CD4-positive, alpha-beta T cell (primary cell): ENCODE results near the gene FAM219A. TPM values are rescaled to one million over a fixed set of nuclear protein-coding genes. Genes with fewer than 3 reads are reported as not detected.

Experiments
- ATAC-seq: fragments of 200-7000 bp; cut with Tn5 transposase; one replicate; pipeline ENCODE4 v1.10.0; 2022; ENCODE audit warnings: mild to moderate bottlenecking; ENCODE audit not compliant: poor library complexity
- CTCF ChIA-PET: fragments of 350-600 bp; sonication (Branson Sonifier 250); formaldehyde crosslinking; loops from one replicate; lab custom pipeline; 2021; ENCODE audit warnings: antibody characterized with exemption, inconsistent platforms; lab: Charles Lee
- POLR2A ChIA-PET: fragments of 350-600 bp; sonication (Branson Sonifier 250); formaldehyde crosslinking; loops from one replicate; lab custom pipeline; 2021; ENCODE audit warnings: antibody characterized with exemption, inconsistent platforms; lab: Charles Lee
- DNase-seq, 14 experiments: peaks; one replicate each; pipeline ENCODE4 v3.0.0-alpha.2; 2013 to 2020; ENCODE audit warnings: mixed read lengths in 2 of 14
- H3K27ac ChIP-seq, 2 donors: one replicate each; pipeline versions ENCODE4 v1.5.1 to v1.7.0; 2013; ENCODE audit warnings: low read length in 2 of 2, low read depth in 1 of 2, mild to moderate bottlenecking in 1 of 2
- H3K27me3 ChIP-seq, 2 experiments: 1 replicate in 1 of 2; 2 replicates in 1 of 2; pipeline versions ENCODE4 v1.6.1 to v1.7.0; 2013; ENCODE audit warnings: low read length in 2 of 2, control low read depth in 1 of 2, mild to moderate bottlenecking in 1 of 2, moderate library complexity in 1 of 2; ENCODE audit not compliant: insufficient read depth in 2 of 2, control insufficient read depth in 1 of 2
- H3K36me3 ChIP-seq: one replicate; pipeline ENCODE4 v1.6.1; 2013; ENCODE audit warnings: low read length, control low read depth; ENCODE audit not compliant: insufficient read depth
- H3K4me1 ChIP-seq: one replicate; pipeline ENCODE4 v1.6.1; 2013; ENCODE audit warnings: low read length, control low read depth; ENCODE audit not compliant: insufficient read depth
- H3K4me3 ChIP-seq: one replicate; pipeline ENCODE4 v1.5.1; 2013; ENCODE audit warnings: mild to moderate bottlenecking, low read length, moderate library complexity
- H3K9me3 ChIP-seq, 2 experiments: 1 replicate in 1 of 2; 2 replicates in 1 of 2; pipeline versions ENCODE4 v1.6.1 to v1.7.0; 2013; ENCODE audit warnings: low read length in 2 of 2, mild to moderate bottlenecking in 2 of 2, control low read depth in 1 of 2, moderate library complexity in 1 of 2; ENCODE audit not compliant: control insufficient read depth in 1 of 2, insufficient read depth in 1 of 2
- H3K27ac Mint-ChIP-seq: one replicate; pipeline ENCODE4 v1.8.0; 2020; ENCODE audit warnings: mixed read lengths
- H3K27me3 Mint-ChIP-seq: one replicate; pipeline ENCODE4 v1.8.0; 2021; ENCODE audit warnings: mixed read lengths
- H3K36me3 Mint-ChIP-seq: one replicate; pipeline ENCODE4 v1.8.0; 2021; ENCODE audit warnings: low read depth, mixed read lengths
- H3K4me1 Mint-ChIP-seq: one replicate; pipeline ENCODE4 v1.8.0; 2021; ENCODE audit warnings: low read depth, mixed read lengths
- H3K4me3 Mint-ChIP-seq: one replicate; pipeline ENCODE4 v1.8.0; 2020; ENCODE audit warnings: mild to moderate bottlenecking, mixed read lengths
- H3K9me3 Mint-ChIP-seq: one replicate; pipeline ENCODE4 v1.8.0; 2020; ENCODE audit warnings: mixed read lengths
- CTCF ChIP-seq: fragments of 200-600 bp; IDR thresholded peaks from one replicate; pipeline ENCODE4 v1.8.0; 2022; ENCODE audit warnings: antibody characterized with exemption, mild to moderate bottlenecking
- intact Hi-C, 2 experiments: fragments of 100-400 bp; cut with DNase I in 1 of 2; cut with micrococcal nuclease in 1 of 2; formaldehyde crosslinking; loops; one replicate each; pipeline versions ENCODE4 v1.15.1 to v1.9.0; 2023 to 2025; cut with DNase I, micrococcal nuclease
- total RNA-seq, 174 experiments: library from RNA in 2 of 174; stranded (reverse) in 2 of 174; gene quantifications; one replicate each; pipeline ENCODE4 v1.2.3 and lab custom pipeline; 2021 to 2026

The FAM219A gene
- total RNA-seq, 2 experiments from 2014 or later: 7.7 to 8.5 TPM

- ATAC-seq: no peak
- Histone ChIP-seq H3K27me3 (no peaks in the 10 kb centered on the region), H3K27ac (peak overlapping the region in 1 of 2 donors; percentile 36), H3K4me1 (peaks cover 33% of the 10 kb centered on the region), H3K9me3 (peaks cover 0 to 24% of the 10 kb centered on the region in 2 experiments), H3K4me3 (no peak overlapping the region), H3K36me3 (peaks cover 2% of the 10 kb centered on the region)
- intact Hi-C loops: loop anchor here (5.0 to 10.0 kb wide), 7 partner anchors 123 to 1777 kb away; partner anchors contain the start of genes UBAP1 (in 2 of the 2), B4GALT1 (in 1 of the 2) and DCAF12 (in 1 of the 2)
- no peak for DNase-seq
- CTCF ChIA-PET: interaction anchor here (0.7 to 0.9 kb wide), 3 partner anchors 30 to 262 kb away, joined by 3 read pairs; partner anchors contain the start of gene SIGMAR1
- Mint-ChIP-seq H3K27me3 (no peaks in the 10 kb centered on the region), H3K4me1 (peaks cover 31% of the 10 kb centered on the region), H3K27ac (peak overlapping the region; percentile 77), H3K36me3 (no peaks in the 10 kb centered on the region), H3K9me3 (no peaks in the 10 kb centered on the region), H3K4me3 (peak overlapping the region; percentile 96)
- POLR2A ChIA-PET: no interaction called here
- no peak for TF ChIP-seq CTCF
Observed at GRCh38 chr9:34374905-34375552, 83.3 kb downstream of the FAM219A start.

GRCh38 chr9:34374339-34374738 lies 84.0 kb downstream of the FAM219A start:
- POLR2A ChIA-PET: no interaction called here
- ATAC-seq: no peak
- H3K27ac Mint-ChIP-seq: no peak overlapping the region

GRCh38 chr9:34373749-34374148 lies 84.6 kb downstream of the FAM219A start:
- DNase-seq: no peak
- Histone ChIP-seq H3K9me3 (peaks cover 0 to 24% of the 10 kb centered on the region in 2 experiments), H3K27me3 (no peaks in the 10 kb centered on the region), H3K4me1 (peaks cover 20% of the 10 kb centered on the region), H3K4me3 (no peak overlapping the region), H3K36me3 (peaks cover 2% of the 10 kb centered on the region), H3K27ac (no peak overlapping the region)
- ChIA-PET CTCF (no interaction called here), POLR2A (no interaction called here)
- Mint-ChIP-seq H3K9me3 (no peaks in the 10 kb centered on the region), H3K36me3 (peaks cover 3% of the 10 kb centered on the region), H3K4me3 (no peak overlapping the region), H3K4me1 (peaks cover 20% of the 10 kb centered on the region), H3K27me3 (no peaks in the 10 kb centered on the region), H3K27ac (no peak overlapping the region)
- intact Hi-C loops: loop anchor here in 1 of 2 experiments (10.0 kb wide), 2 partner anchors 199 to 359 kb away; partner anchors contain the start of gene UBAP1
- TF ChIP-seq CTCF: no peak
- no peak for ATAC-seq

More at GRCh38 chr9:34374339-34374738, 84.0 kb downstream of the FAM219A start:
- CTCF ChIA-PET: no interaction called here
- peaks cover 2% of the 10 kb centered on the region for H3K36me3 ChIP-seq
- peaks cover 0 to 24% of the 10 kb centered on the region in 2 experiments for H3K9me3 ChIP-seq
- no peak overlapping the region for H3K27ac ChIP-seq
- no peaks in the 10 kb centered on the region for H3K27me3 Mint-ChIP-seq
- DNase-seq: no peak
- H3K4me3 Mint-ChIP-seq: peak overlapping the region; percentile 21
- H3K36me3 Mint-ChIP-seq: no peaks in the 10 kb centered on the region
- no peaks in the 10 kb centered on the region for H3K9me3 Mint-ChIP-seq
- H3K4me1 Mint-ChIP-seq: peaks cover 24% of the 10 kb centered on the region
- no peaks in the 10 kb centered on the region for H3K27me3 ChIP-seq
- TF ChIP-seq CTCF: no peak
- intact Hi-C loops: loop anchor here in 1 of 2 experiments (10.0 kb wide), 2 partner anchors 200 to 360 kb away; partner anchors contain the start of gene UBAP1
- no peak overlapping the region for H3K4me3 ChIP-seq
- H3K4me1 ChIP-seq: peaks cover 26% of the 10 kb centered on the region
